ENCODE results near the gene FSIP2.

FSIP2 gene

GRCh38 chr2:185738679-185739472, at the start of gene FSIP2:
Gene FSIP2 (plus strand): TSS chr2:185738804. CDS start chr2:185738895, 91 bp downstream.
- no peak for DNase-seq (ENCODE audit: low read depth in 2 of 2)

- no peak for DNase-seq (ENCODE audit: low read depth in 2 of 2)
Observed at GRCh38 chr2:185689906-185690539, 48.6 kb upstream of the FSIP2 start.

GRCh38 chr2:185695711-185696235, 42.8 kb upstream of the FSIP2 start:
- no peak for DNase-seq (ENCODE audit: low read depth in 2 of 2)

- DNase-seq (ENCODE audit: low read depth in 2 of 2), result no peak
Observed at GRCh38 chr2:185700883-185701282, 37.7 kb upstream of the FSIP2 start.

- DNase-seq (ENCODE audit: low read depth in 2 of 2), result no peak
Observed at GRCh38 chr2:185734658-185735057, 3.9 kb upstream of the FSIP2 start.

GRCh38 chr2:185736210-185736609, 2.4 kb upstream of the FSIP2 start:
- DNase-seq (ENCODE audit: low read depth in 2 of 2), result no peak

GRCh38 chr2:185745864-185746859, 7.6 kb downstream of the FSIP2 start:
- DNase-seq (ENCODE audit: low read depth in 2 of 2), result no peak

GRCh38 chr2:185757356-185757755, 18.8 kb downstream of the FSIP2 start:
- no peak for DNase-seq (ENCODE audit: low read depth in 2 of 2)

- DNase-seq (ENCODE audit: low read depth in 2 of 2), result no peak
Observed at GRCh38 chr2:185771396-185771795, 32.8 kb downstream of the FSIP2 start.

GRCh38 chr2:185780890-185781289, 42.3 kb downstream of the FSIP2 start:
- DNase-seq (ENCODE audit: low read depth in 2 of 2), result no peak

GRCh38 chr2:185782223-185782769, 43.7 kb downstream of the FSIP2 start:
- no peak for DNase-seq (ENCODE audit: low read depth in 2 of 2)

GRCh38 chr2:185785156-185785555, 46.6 kb downstream of the FSIP2 start:
- DNase-seq (ENCODE audit: low read depth in 2 of 2), result no peak

- no peak for DNase-seq (ENCODE audit: low read depth in 2 of 2)
Observed at GRCh38 chr2:185785851-185786473, 47.4 kb downstream of the FSIP2 start.

- DNase-seq (ENCODE audit: low read depth in 2 of 2), result no peak
Observed at GRCh38 chr2:185787227-185788145, 48.9 kb downstream of the FSIP2 start.

- no peak for DNase-seq (ENCODE audit: low read depth in 2 of 2)
Observed at GRCh38 chr2:185790361-185790760, 51.8 kb downstream of the FSIP2 start.

GRCh38 chr2:185793532-185794345, 55.1 kb downstream of the FSIP2 start:
- DNase-seq (ENCODE audit: low read depth in 2 of 2), result no peak

- DNase-seq (ENCODE audit: low read depth in 2 of 2), result no peak
Observed at GRCh38 chr2:185796758-185797157, 58.2 kb downstream of the FSIP2 start.

GRCh38 chr2:185802926-185803325, 64.3 kb downstream of the FSIP2 start:
- DNase-seq (ENCODE audit: low read depth in 2 of 2), result no peak

GRCh38 chr2:185806783-185807182, 68.2 kb downstream of the FSIP2 start:
- no peak for DNase-seq (ENCODE audit: low read depth in 2 of 2)
